ENCODE measurements around the gene PLEKHF1.

The PLEKHF1 gene

DNA sequence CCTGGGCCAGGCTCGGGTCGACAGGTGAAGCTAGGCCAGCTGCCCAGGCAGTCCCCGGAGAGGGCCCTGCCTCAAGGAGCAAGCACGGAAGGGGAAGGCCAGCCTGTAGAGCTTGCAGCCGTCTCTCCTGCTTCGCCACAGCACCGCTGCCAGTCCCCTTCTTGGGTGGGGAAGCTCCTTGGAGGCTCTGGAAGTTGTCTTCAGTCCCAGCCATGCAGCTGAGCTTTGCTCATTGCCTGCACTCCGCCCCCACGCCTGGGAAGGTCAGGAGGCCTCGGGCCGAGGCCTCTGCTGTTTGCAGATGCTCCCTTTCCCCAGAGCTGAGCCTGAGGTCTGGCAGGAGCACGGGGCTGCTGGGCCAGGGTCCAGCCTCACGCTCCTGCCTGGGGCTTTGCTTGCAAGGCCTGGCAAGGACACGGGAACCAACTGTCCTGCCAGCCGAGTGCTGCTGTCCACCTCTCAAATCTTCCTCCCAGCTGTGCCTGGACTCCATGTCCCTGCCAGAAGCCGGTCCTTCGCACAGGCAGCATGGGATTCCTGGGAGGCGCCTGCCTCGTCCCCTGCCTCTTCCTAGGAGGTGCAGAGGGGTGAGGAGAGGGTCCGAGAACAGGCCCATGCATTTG, 13.3 kb downstream of the PLEKHF1 start:
- no peak for DNase-seq (ENCODE audit: low read depth)

DNA sequence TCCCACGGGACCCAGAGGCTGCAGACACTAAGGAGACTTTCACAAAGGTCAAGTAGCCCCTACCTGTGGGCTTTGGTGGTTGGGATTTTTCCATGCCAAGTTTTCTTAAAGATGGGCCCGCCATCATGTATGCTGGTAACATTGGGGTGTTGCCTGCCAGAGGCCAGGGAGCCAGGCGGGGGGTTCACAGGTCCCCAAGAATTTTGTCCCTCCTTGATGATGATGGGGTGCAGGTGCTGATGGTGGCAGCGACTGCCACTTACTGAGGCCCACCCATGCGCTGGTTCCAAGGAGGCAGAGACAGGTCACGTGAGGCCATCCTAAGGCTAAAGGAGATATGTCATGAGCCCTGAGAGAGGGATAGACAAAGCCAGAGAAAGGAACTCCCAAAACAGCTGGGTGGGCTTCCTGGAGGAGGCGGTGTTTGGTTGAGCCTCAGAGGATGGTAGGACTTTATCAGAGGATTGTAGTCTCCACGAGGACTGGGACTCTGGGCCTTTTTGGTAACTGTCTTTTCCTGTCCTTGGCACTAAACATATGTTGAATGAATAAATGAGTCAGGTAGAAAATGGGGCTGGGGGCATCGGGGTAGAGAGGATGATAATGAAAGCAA, 14.4 kb downstream of the PLEKHF1 start:
- no peak for DNase-seq (ENCODE audit: low read depth)

DNA sequence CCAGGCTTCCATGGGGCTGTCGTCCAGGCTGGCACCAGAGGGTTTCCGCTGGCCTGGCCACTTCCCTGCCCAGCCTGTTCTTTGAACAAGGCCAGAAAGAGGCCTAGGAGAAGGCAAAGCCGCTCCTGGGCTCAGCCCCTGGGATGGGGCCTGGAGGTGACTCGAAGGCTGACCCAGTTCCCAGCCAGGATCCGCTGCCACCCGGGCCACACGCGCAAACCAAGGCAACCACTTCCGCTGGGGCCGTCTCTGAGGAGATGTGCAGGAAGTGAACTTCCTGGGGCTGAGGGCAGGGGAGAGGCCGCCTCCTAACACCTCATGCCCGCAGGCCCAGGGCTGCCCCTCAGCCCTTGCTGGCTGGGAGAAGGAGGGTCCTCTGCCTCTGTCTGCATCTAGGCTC, 15.2 kb downstream of the PLEKHF1 start:
- peak; percentile 17 for DNase-seq (ENCODE audit: low read depth)

DNA sequence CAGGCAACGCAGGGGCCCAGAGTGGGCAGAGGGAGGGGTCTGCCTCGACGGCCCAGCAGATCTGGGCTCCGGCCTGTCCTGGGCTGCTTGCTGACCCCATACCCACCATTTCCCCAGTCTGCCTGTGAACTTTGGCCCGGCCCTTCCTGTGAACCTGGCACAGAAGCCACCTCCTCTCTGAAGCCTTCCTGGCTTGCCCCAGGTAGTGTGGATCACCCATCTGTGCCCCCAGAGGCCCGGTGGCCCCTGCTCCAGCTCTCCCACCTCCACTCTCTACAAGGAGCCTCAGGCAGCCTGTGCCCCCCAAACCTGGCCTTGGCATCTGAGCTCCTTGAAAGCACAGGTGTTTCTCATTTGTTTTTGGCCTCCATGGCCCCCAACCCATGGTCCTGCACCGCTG, 15.7 kb downstream of the PLEKHF1 start:
- no peak for DNase-seq (ENCODE audit: low read depth)

DNA sequence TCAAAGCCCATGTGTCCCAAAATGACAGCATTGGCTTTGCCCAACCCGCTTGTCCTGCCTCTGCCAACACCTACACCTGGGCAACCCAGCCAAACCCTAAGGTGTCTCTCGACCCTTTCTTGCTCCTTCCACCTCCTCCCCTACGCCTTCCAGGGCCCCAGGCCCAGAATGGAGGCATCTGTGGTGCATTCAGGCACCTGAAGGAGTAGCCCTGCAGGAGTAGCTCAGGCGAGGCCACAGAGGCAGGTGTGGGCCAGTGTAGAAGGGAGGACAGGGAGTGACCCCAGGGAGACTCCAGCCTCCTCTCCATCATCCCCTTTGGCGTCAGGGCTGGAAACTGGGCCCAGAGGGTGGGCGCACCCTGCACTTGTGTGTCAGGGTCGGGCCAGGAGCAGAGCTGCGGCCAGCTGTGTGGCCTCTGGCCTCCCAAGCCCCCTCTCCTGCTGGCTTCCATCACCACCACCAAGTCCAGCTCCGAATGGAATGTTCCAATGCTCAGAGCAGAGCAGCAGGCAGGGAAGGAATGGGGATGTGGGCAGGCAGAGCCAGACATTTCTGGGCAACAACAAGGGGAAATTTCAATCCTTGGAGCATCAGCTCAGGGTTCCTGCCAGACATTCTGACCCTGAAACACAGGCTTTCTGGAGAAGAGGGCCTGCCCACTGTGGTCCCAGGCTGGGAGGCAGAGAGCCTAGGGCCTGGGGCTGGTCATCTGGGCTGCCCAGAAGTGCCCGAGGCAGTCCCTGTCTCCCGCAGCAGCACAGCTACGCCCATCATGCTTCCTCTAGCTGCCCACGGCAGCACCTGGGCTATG, 16.4 kb downstream of the PLEKHF1 start:
- DNase-seq (ENCODE audit: low read depth) = no peak

DNA sequence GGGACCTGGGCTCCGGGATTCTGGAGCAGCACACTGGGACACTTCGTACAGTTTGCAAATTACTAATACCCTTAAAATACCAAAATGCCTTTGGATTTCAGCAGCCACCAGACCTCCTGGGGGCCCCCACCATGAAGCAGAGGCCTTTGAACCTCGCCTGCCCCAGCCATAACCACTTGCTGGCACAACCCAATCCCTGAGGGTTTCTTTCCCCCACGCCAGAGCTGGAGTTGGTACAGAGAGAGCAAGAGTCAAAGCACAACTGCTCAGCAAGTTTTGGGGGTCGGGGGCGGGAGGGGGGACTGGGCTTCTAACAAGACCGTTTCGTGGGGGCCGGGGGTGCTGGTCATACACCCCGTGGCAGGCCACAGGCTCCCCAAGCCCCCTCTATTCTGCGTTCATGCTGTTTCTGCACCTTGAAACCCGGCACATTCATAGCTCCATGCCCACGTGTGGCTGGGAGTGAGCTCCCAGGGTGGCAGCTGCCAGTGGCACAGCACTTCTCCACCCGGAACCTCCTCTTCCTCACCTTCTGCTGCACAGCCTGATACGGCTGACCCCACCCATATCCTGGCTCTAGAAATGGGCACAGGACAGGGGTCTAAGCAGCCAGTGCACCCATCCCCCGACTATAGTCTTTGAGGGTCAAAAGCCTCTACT, 17.1 kb downstream of the PLEKHF1 start:
- DNase-seq (ENCODE audit: low read depth) = no peak

DNA sequence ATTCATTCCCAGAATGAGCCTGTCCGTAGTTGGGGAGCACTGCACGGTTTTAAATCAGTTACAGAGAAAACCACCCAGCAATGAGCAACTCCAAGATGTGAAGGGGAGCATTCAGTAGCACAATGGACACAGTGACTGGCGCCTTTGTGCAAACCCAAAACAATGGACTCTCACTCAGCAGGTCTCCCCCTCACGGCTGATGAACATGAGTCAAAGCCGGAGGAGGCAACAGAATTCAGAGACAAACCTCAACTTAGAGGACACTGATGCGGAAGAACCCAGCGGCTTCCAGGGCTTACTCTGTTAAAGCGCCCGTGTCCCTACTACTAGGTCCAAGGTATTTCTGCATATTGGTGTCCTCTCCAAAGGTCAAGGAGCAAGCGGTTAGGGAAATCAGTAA, 17.7 kb downstream of the PLEKHF1 start:
- DNase-seq (ENCODE audit: low read depth) = no peak

DNA sequence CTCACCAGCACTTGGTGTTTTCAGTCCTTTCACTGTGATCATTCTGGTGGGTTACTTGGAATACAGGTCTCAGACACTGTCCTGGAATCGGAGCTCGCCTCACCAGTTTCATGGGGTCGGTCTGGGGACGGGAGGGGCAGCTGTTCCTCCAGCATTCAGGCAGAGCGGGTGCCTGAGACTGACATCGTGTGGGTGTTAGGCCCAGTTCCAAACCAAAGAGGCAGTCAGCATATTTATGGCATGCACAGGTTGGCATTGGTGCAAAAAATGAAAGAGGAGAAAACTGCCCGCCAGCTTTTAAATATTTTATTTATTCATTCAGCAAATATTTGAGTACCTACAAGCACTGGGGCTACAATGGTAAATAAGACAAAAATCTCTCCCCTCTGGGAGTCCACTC, 20.1 kb downstream of the PLEKHF1 start:
- DNase-seq (ENCODE audit: low read depth) = no peak

DNA sequence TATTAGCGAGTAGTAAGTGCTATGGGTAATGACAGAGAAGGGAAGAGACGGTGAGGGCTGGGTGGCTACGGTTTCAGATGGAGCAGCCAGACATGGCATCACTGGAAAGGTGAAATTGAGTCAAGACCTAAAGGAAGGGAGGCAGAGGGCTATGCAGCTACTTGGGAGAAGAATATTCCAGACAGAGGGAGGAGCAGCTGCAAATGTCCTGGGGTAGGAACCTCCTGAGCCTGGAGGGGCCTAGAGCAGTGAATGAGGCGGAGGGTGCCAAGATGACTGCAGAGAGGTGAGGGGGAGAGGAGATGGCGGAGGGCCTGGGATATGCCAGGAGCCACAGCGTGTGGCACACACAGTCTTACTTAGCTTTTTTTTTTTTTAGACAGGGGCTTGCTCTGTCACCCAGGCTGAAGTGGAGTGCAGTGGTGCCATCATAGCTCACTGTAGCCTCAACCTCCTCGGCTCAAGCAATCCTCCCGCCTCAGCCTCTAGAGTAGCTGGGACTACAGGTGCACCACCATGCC, 21.1 kb downstream of the PLEKHF1 start:
- no peak for DNase-seq (ENCODE audit: low read depth)

DNA sequence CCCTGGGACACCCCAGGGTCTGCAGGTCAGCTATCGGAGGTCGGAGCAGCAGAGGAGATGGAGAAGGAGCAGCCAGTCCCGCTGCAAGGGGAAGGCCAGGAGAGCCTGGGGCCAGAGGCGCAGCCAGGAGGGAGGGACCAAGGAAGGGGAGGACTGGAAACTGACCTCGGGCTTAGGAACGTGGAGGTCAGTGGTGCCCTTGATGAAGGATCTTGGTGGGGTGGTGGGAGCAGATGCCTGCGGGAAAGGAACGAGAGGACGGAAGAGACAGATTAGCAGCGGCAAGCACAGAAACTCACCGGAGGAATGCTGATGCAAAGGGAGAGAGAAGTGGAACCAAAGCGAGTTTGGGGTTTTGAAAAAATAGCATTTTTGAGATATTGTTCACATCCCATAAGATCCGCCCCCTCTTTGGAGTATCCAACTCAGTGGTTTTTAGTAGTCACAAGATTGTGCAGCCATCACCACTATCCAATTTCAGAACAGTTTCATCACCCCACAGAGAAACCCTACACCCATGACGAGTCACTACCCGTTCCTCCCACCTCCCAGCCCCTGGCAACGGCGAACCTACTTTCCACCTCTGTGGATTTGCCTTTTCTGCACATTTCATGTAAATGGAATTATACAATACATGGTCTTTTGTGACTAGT, 22.1 kb downstream of the PLEKHF1 start:
- peak; percentile 91 for DNase-seq (ENCODE audit: low read depth)

DNA sequence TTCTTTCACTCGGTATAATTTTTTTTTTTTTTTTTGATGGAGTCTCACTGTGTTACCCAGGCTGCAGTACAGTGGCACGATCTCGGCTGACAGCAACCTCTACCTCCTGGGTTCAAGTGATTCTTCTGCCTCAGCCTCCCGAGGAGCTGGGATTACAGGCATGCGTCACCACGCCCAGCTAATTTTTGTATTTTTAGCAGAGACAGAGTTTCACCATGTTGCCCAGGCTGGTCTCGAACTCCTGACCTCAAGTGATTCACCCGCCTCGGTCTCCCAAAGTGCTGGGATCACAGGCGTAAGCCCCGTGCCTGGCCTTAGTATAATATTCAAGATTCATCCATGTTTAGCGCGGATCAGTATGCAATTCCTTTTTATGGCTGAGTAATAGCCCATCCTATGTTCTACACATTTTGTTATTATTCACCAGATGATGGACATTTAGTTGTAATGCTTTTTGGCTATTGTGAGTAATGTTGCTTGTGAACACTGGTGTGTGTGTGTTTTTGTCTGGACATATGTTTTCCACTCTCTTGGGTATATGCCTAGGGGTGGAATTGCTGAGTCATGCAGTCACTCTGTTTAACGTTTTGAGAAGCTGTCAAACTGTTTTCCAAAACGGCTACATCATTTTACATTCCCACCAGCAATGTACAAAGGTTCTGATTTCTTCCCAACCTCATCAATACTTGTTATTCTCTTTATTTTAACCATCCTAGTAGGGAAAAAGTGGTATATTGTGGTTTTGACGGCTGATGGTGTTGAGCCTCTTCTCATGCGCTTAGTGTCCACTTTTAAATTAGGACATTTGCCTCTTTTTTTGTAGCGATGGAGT, 22.9 kb downstream of the PLEKHF1 start:
- peak; percentile 61 for DNase-seq (ENCODE audit: low read depth)

DNA sequence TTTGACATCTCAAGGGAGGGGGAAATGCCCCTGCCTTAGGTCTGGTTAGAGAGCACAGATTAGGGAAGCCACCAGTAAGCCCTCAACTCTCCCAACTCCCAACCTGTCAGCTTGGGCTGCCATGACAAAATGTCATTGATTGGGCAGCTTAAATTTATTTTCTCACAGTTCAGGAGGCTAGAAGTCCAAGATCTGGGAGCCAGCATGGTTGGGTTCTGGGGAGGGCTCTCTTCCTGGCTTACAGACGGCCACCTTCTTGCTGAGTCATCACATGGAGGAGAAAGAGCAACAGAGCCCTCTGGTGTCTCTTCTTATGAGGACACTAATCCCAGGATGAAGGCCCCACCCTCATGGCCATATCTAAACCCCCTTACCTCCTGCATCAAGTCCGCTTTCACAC, 25.6 kb downstream of the PLEKHF1 start:
- DNase-seq (ENCODE audit: low read depth) = peak; percentile 81

DNA sequence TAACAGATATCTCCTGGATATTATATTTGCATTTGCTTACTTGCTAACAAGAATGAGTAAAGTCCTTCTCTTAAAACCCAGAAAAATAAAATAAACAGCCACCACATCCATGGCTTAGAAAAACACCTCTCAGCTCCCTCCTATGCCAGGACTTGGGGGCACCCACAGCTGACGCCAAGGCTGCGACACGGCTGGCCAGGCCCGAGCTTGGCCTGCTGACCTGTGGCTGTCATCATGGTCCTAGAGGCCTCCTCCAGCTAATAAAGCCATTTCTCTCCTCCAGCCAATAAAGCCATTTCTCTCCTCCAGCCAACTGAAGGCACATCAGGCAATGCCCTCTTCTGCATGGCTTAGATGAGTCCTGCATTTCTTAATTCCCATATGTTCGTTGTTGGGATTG, 28.9 kb downstream of the PLEKHF1 start:
- no peak for DNase-seq (ENCODE audit: low read depth)

DNA sequence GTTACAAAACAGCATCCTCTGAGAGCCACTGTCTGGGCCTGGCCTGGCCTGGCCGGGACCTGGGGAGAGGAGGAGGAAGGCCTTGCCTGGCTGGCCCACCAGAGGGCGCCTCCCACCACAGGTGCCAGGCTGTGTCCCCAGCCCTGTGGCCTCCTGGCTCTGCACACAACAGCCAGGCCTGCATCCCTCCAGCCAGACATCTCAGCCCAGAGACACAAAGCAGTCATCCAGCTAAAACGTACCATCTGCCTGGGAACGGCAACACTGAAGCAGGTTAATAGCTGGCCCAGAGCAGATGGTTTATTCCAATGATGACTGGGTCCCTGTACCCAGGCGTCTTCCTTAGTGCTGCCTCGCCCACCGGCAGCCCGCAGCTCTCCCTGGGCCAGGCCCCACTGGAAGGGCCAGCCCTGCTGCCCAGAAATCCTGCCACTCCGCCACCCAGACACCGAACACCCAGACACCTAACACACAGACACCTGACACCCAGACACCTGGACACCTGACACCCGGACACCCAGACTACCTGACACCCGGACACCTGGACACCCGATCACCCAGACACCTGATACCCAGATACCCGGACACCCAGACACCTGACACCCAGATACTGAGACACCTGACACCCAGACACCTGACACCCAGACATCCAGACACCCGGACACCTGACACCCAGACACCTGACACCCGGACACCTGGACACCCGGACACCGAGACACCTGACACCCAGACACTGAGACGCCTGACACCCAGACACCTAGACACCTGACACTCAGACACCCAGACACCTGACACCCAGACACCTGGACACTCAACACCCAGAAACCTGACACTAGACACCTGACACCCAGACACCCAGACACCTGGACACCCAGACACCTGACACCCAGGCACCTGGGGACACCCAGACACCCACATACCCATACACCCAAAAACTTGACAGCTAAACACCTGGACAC, 29.7 kb downstream of the PLEKHF1 start:
- DNase-seq (ENCODE audit: low read depth) = peak; percentile 65

DNA sequence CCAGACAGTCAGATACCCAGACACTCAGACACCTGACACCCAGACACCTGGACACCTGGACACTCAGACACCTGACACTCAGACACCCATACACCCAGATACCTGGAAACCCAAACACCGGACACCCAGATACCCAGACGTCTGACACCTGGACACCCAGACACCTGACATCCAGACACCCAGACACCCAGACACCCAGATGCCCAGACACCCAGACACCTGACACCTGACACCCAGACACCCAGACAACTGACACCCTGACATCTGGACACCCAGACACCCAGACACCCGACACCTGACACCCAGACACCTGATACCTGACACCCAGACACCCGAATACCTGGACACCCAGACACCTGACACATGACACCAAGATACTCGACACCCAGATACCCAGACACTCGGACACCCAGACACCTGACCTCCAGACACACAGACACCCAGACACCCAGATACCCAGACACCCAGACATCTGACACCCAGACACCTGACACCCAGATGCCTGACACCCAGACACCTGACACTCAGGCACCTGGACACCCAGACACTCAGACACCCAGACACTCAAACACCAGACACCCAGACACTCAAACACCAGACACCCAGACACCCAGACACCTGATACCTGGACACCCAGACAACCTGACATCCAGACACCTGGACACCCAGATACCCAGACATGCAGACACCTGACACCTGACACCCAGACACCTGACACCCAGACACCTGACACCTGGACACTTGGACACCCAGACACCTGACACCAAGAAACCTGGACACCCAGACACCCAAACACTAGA, 30.7 kb downstream of the PLEKHF1 start:
- DNase-seq (ENCODE audit: low read depth) = no peak

DNA sequence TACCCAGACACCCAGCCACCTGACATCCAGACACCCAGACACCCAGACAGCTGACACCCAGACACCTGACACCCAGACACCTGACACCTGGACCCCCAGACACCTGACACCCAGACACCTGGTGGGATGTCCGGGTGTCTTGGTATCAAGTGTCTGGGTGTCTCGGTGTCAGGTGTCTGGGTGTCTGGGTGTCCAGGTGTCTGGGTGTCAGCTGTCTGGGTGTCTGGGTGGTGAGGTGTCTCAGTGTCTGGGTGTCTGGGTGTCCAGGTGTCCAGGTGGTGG, 31.2 kb downstream of the PLEKHF1 start:
- DNase-seq (ENCODE audit: low read depth) = no peak

DNA sequence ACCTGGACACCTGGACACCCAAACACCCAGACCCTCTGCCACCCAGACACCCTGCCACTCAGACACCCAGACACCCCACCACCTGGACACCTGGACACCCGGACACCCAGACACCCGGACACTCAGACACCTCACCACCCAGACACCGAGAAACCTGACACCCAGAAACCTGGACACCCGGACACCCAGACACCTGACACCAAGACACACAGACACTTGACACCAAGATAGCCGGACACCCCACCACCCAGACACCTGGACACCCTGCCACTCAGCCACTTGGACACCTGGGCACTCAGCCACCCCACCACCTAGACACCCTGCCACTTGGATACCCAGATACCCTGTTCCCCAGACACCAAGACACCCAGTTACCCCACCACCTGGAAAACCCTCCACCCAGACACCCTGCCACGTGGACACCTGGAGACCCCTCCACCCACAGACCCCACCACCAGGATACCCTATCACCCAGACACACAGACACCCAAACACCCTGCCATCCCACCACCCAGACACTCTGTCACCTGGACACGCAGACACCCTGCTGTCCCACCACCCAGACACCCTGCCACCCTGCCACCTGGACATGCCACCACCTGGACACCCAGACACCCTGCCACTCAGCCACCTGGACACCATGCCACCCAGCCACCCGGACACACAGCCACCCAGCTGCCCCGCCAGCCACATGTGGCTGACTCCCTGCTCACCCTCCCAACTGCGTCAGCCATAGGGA, 32.4 kb downstream of the PLEKHF1 start:
- no peak for DNase-seq (ENCODE audit: low read depth)

DNA sequence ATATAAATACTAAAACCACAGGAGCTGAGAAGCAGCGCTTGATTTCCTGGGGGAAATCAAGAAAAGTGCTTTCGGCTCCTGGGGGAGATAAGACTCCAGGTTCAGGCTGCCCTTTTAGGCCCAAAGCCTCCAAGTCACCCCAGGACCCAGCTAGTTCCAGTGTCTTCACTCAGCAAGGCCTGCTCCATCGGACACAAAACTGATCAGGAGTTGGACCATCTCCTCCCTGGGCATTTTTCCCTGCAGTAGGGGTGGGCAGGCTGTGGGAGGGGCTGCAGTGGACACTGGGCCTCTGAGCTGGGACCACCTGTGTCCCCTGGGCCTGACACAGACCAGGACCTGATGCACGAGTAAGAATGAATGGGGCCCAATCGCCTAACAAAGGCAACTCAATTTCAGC, 34.6 kb downstream of the PLEKHF1 start:
- DNase-seq (ENCODE audit: low read depth) = no peak

DNA sequence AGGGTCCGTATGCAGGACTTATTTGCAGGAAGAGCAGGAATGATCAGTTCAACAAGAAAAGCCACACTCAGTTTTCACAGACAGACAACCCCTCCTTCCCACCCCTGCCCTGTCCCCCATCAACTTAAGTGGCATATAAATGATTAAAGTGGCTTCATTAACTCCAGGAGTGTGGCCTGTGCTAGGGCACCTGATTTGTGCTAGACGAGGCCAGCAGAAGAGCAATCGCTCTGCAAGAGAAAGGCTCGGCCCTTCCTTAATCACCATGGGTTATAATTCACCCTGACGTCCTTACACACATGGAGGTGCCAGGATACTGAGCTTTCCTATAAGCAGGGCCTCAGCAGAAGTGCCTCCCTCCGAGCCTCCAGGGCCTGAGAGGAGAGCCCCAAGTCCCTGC, 35.2 kb downstream of the PLEKHF1 start:
- DNase-seq (ENCODE audit: low read depth) = no peak
